ENCODE results near the gene RRBP1.

DNA sequence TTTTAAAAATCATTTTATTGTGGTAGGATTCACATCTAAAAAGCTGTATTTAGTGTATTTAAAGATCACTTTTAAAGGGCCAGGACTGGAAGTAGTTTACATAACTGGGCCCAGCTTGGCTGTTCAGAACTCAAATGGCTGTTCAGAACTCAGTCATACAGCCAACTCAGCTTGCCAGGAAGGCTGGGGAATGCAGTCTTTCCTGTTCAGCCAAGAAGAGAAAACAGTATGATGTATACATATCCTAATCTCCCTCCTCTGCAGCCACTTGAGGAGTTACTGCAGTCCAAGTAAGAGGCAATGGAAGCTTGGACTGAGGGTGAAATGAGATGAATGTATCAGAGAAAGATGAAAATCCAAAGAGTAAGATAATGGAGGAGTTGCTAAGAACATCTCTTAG, 87.6 kb downstream of the RRBP1 start:
- TF ChIP-seq, protein P1, sequence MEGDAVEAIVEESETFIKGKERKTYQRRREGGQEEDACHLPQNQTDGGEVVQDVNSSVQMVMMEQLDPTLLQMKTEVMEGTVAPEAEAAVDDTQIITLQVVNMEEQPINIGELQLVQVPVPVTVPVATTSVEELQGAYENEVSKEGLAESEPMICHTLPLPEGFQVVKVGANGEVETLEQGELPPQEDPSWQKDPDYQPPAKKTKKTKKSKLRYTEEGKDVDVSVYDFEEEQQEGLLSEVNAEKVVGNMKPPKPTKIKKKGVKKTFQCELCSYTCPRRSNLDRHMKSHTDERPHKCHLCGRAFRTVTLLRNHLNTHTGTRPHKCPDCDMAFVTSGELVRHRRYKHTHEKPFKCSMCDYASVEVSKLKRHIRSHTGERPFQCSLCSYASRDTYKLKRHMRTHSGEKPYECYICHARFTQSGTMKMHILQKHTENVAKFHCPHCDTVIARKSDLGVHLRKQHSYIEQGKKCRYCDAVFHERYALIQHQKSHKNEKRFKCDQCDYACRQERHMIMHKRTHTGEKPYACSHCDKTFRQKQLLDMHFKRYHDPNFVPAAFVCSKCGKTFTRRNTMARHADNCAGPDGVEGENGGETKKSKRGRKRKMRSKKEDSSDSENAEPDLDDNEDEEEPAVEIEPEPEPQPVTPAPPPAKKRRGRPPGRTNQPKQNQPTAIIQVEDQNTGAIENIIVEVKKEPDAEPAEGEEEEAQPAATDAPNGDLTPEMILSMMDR (conservative IDR thresholded peaks at IDR 0.05; ENCODE audit: low read length): no peak
- TF ChIP-seq EZH2phosphoT487 (IDR thresholded peaks at IDR 0.05; ENCODE audit: borderline replicate concordance): no peak
